HG03469 (cell line): ENCODE results near the gene ACAD9.
"Not testable (repeated sequence)": the region's sequence is repeated elsewhere in the genome, so short reads cannot be mapped to it uniquely, and the experiment has no call there.

Source experiments
- ATAC-seq: cut with Tn5 transposase; IDR thresholded peaks from one replicate; pipeline ENCODE4 v1.9.1; 2021; ENCODE audit warnings: mild to moderate bottlenecking, moderate library complexity, moderate number of reproducible peaks; ENCODE audit not compliant: unreplicated experiment

ACAD9 gene

GRCh38 chr3:128879125-128879969 lies at the start of gene ACAD9:
Gene ACAD9, plus strand, starts transcription at chr3:128879620. Its CDS starts 72 bp downstream, at chr3:128879692.
- peak; percentile 87 for ATAC-seq

- ATAC-seq: not testable (repeated sequence)
Measured at GRCh38 chr3:128829925-128830625, 49.3 kb upstream of the ACAD9 start.

GRCh38 chr3:128830762-128831161 lies 48.7 kb upstream of the ACAD9 start:
- ATAC-seq: not testable (repeated sequence)

- ATAC-seq: not testable (repeated sequence)
Measured at GRCh38 chr3:128832979-128833378, 46.4 kb upstream of the ACAD9 start.

GRCh38 chr3:128835096-128835495 lies 44.3 kb upstream of the ACAD9 start:
- no peak for ATAC-seq

- ATAC-seq: no peak
Measured at GRCh38 chr3:128841926-128842920, 37.2 kb upstream of the ACAD9 start.

- ATAC-seq: no peak
Measured at GRCh38 chr3:128844502-128844901, 34.9 kb upstream of the ACAD9 start.

GRCh38 chr3:128845119-128845777 lies 34.2 kb upstream of the ACAD9 start:
- ATAC-seq: no peak

- peak; percentile 50 for ATAC-seq
Measured at GRCh38 chr3:128845778-128846485, 33.5 kb upstream of the ACAD9 start.

- no peak for ATAC-seq
Measured at GRCh38 chr3:128846486-128846891, 32.9 kb upstream of the ACAD9 start.

- no peak for ATAC-seq
Measured at GRCh38 chr3:128847666-128848370, 31.6 kb upstream of the ACAD9 start.

GRCh38 chr3:128848936-128849335 lies 30.5 kb upstream of the ACAD9 start:
- ATAC-seq: no peak

GRCh38 chr3:128849911-128850455 lies 29.4 kb upstream of the ACAD9 start:
- ATAC-seq: no peak

GRCh38 chr3:128850544-128850943 lies 28.9 kb upstream of the ACAD9 start:
- no peak for ATAC-seq

- no peak for ATAC-seq
Measured at GRCh38 chr3:128851601-128852000, 27.8 kb upstream of the ACAD9 start.

- no peak for ATAC-seq
Measured at GRCh38 chr3:128853826-128854225, 25.6 kb upstream of the ACAD9 start.

- ATAC-seq: no peak
Measured at GRCh38 chr3:128854475-128854874, 24.9 kb upstream of the ACAD9 start.

GRCh38 chr3:128855569-128855968 lies 23.9 kb upstream of the ACAD9 start:
- no peak for ATAC-seq

GRCh38 chr3:128858167-128858566 lies 21.3 kb upstream of the ACAD9 start:
- ATAC-seq: no peak
